Coronary artery (tissue), 2 donors: ENCODE results near the gene KRT4.

ENCODE experiments used
- DNase-seq: peaks from one replicate; pipeline ENCODE4 v3.0.0-alpha.2; 2017; ENCODE audit warnings: low spot score
- H3K27ac ChIP-seq, 2 donors: fragments of 200-600 bp; sonication (generic); one replicate each; pipeline ENCODE4 v1.5.1; 2016 to 2019
- H3K4me3 ChIP-seq: fragments of 200-600 bp; sonication (generic); 2 replicates; pipeline ENCODE4 v1.5.1; 2016; ENCODE audit warnings: mild to moderate bottlenecking, moderate library complexity
- CTCF ChIP-seq: fragments of 200-600 bp; sonication (generic); IDR thresholded peaks from one replicate; pipeline ENCODE4 v1.5.1; 2019; ENCODE audit warnings: antibody characterized with exemption

The KRT4 gene

GRCh38 chr12:52774629-52775250 is 39.2 kb downstream of the KRT4 start:
- Histone ChIP-seq H3K27ac (no peak overlapping the region), H3K4me3 (no peak overlapping the region)
- no peak for TF ChIP-seq CTCF
- DNase-seq = no peak

- no peak for TF ChIP-seq CTCF
- Histone ChIP-seq H3K4me3 (no peak overlapping the region), H3K27ac (no peak overlapping the region)
- no peak for DNase-seq
Observed at GRCh38 chr12:52772772-52773171, 41.1 kb downstream of the KRT4 start.

- Histone ChIP-seq H3K4me3 (no peak overlapping the region), H3K27ac (no peak overlapping the region)
- TF ChIP-seq CTCF = no peak
- DNase-seq = no peak
Observed at GRCh38 chr12:52772188-52772587, 41.7 kb downstream of the KRT4 start.

DNA sequence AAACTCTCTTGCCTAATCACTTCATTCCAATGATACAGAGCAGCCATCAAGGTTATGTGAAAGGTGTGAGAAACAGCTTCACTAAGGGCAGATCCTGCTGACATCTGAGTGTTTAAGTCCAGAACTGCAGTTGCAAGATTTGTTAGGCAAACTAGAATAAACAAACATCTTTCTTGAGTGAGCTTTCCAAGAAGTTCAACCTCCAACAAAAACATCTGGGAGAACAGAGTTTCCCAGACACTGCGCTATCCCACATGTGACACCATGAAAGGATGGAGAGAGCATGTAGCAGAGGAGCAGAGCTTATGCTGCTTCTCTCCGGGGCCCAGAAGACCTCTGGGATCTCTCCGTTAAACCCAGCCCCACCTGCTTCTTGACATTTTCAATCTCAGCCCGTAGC is 42.4 kb downstream of the KRT4 start:
- TF ChIP-seq CTCF = no peak
- DNase-seq = no peak
- Histone ChIP-seq H3K27ac (no peak overlapping the region), H3K4me3 (no peak overlapping the region)

DNA sequence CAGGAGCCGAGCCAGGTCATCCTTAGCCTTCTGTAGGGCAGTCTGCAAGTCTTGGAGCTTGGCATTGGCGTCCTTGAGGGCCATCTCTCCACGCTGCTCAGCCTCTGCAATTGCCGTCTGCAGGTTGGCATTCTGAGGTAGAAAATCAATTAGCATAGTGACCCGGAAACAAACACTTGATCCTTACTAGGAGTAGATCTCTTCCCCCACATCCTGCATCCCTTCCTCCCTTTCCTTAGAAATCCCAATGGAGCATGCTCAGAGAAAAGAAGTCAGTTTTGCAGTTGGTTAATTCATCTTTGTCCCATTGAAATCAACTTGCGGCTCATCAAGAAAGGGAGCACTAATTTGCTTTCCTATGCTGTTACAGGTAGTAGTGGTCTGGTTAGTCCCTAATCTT is 42.8 kb downstream of the KRT4 start:
- DNase-seq = no peak
- Histone ChIP-seq H3K4me3 (no peak overlapping the region), H3K27ac (no peak overlapping the region)
- TF ChIP-seq CTCF = no peak

DNA sequence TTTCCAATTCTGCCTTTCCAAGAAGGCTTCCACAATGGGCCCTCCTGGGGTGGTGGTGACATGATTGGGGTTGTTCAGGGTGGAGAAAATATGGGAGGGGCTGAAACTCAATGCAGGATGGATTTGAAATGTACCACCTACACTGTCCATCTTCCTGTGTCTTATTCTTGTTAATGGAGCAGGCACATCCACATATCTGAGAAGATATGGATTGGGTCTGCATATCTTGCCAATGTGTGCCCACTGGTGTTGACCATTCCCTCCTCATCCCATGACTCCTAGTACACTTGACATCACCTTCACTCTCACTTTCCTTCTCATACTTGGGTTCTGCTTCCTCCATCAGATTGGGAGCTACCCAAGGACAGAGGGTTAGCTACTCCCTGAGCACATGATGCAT is 44.0 kb downstream of the KRT4 start:
- DNase-seq = no peak
- TF ChIP-seq CTCF = no peak
- H3K27ac ChIP-seq = no peak overlapping the region
- no peak overlapping the region for H3K4me3 ChIP-seq

DNA sequence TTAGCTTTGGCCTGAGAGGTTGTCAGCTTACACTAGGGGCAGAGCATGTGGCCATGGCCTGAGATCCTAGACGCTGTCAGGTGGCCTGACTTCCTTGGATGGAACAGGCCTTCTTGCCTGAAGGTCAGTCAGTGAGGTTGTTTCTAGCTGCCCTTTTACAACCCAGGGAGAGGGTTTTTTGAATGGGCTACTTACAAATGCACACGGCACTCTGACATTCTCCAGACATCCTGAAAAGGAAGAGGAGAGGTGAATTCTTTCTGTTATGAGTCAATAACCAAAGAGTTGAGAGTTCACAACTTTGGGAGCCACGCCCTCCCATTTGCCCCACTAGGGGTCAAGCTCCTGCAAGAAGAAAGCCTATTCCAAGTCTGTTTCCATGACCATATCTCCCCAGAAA is 44.6 kb downstream of the KRT4 start:
- Histone ChIP-seq H3K4me3 (no peak overlapping the region), H3K27ac (no peak overlapping the region)
- no peak for TF ChIP-seq CTCF
- DNase-seq = no peak
